Right renal cortex interstitium (tissue), 3 donors: ENCODE results near the gene UFSP2. TPM values are rescaled to one million over a fixed set of nuclear protein-coding genes. Genes with fewer than 3 reads are reported as not detected.
A peak's percentile ranks its signal among the peaks of the same experiment; 100 is the strongest.

Experiments
- DNase-seq, 3 donors: peaks; one replicate each; pipeline ENCODE4 v3.0.0-alpha.2; 2013; ENCODE audit warnings: low read depth in 3 of 3, low spot score in 2 of 3
- polyA plus RNA-seq, 3 donors: library from polyadenylated mRNA; unstranded; fragments of 120-200 nt; gene quantifications; one replicate each; pipeline ENCODE4 v1.2.1, GENCODE V29; 2013; ENCODE audit not compliant: insufficient read length in 3 of 3

Gene UFSP2
- polyA plus RNA-seq, 3 donors: 80.9 to 87.0 (median 85.6) TPM

DNA sequence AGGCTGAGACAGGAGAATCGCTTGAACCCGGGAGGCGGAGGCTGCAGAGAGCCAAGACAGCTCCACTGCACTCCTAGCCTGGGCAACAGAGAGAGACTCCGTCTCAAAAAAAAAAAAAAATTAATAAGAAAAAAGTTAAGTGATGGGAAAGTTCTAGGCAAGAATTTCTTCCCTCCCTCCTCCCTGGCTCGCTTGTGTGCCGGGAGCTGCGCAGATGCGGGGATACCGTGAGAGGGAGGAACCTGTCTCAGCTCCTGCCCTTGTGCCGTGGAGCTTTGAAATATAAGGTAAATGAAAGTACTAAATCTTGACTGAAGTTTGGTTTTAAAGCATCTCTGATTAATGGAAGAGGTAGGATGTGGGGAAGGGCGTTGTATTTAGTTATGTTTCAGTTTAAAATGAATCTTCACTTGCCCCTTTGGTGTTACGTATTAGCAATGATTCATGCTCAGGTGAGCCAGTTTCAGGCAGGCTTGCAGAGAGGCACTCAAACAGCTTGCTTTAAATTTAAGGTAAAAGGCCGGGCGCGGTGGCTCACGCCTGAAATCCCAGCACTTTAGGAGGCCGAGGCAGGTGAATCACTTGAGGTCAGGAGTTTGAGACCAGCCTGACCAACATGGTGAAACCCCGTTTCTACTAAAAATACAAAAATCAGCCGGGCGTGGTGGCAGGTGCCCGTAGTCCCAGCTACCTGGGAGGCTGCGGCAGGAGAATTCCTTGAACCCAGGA is 1.4 kb upstream of the UFSP2 start:
- no peak for DNase-seq

DNA sequence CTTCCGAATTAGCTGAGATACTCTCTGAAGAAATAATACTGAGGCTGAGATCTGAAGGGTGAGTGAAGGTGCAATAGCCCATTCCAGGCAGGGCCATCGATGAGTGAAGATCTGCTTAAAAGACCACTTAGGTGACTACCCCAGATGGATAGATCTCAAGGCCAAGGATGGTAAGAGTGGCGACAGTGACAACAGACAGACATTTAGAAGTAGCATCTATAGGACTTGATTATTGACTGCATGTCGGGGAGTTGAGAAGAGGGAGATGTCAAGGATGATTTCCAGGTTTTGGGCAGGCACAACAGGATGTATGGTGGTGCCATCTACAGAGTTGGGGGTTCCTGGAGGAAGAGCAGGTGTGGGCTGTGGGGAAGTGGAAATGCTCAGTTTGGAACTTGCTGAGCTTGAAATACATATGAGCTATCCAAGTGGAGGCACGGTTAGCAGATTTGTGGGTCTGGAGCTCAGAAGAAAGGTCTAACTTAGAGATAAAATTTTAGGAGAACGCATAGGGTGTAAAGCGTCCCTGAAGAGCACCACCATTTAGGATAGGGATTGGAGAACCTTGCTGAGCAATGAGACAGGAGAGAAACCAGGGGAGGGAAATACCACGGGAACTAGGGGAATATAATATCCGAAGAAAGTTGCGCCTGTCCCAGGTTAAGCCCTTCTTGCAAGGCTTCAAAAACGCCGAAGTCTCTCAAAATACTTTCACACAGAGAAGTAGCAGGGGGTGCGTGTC is 688 bp downstream of the UFSP2 start:
- peak in 2 of 3 donors; percentile 47 to 69 for DNase-seq

DNA sequence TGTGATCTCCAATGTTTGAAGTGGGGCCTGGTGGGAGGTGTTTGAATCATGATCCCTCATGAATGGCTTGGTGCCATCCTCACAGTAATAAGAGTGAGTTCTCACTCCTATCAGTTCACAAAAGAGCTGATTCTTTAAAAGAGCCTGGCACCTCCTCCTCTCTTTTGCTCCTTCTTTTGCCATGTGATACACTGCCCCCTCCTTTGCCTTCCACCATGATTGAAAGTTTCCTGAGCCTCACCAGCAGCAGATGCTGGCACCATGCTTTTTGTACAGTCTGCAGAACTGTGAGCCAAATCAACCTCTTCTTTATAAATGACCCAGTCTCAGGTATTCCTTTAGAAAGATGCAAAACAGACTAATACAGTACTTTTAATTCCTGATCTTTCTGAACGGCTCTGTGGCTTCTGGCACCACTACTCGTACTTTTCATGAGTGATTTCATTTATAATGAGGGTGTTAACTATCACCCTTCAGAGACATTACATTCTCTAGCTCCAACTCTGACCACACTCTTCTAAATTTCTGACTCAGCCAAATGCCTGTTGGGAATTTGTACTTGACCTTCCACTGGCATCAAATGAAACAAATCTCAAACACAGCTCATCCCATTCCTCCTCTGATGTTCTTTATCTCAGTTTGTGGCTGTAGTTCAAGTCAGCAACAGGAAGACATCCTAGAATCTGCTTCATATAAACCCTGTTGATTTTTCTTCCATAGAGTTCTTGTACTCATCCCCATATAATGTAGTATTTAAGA is 4.2 kb downstream of the UFSP2 start:
- DNase-seq: no peak

DNA sequence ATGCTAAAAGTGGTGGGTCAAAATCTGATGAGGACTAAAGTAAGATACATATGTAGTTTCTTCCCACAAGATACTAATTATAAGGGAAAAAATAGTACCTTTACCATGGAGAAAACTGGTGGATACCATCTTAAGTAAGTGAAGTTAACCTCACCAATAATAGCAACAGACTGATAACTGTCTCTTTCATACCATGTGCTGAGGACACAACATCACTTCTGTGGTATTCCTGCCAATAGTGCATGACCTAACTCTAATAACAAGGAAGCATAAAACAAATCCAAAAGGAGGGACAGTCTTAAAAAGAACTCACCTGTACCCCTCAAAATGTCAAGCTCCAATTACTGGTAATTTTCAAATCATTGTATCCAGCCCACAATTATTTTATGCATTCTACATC is 8.8 kb downstream of the UFSP2 start:
- DNase-seq: no peak

DNA sequence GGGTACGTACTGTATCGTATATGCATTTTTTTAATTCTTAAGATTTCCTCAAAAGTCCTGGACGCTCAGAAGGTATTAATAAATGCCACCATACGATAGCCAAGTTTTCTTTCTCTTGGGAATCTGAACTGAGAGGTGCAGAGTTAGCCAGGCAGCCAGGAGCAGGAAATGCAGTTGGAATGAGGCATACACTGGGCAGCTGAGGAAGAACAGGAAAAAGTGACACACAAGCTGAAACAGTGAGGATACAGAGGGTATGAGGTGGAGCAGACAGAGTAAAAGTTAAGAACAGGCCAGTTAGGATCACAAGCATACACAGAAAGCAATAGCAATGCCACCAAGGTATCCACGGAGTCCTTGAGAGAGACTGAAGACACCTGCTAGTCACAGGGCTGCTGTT is 13.4 kb downstream of the UFSP2 start:
- no peak for DNase-seq

DNA sequence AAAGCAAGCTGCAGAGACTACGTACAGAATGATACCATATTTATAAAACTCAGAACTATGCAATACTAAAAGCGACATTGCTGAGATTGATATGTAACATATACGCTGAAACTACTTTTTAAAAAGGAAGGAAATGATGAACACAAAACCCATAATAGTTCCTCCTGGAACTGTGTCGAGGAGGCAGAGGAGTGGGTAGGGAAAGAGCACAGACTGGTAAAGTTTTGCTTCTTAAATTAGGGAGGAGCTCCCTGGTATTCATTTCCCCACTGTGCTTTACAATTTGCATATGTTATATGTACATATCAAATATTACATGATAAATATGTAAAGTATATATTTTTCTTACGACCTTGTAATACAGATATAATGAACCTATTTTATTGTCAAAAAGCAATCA is 13.9 kb downstream of the UFSP2 start:
- no peak for DNase-seq

DNA sequence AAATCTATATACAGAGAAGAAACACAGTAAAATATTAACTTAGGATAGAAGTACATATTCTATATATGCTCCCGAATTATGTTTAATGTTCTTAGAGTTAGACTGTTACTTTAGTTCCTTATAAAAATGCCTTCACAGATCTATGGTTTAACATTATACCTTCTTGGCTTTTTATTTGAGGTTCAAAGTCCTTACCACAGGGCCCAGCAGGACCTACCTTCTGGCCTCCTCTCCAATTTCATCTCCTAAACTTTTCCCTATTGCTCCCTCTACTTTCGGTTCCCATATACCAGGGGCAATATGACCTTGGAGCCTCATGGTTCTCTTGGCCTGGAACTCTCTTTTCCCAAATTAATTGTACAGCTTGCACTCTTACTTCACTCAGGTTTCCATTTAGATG is 17.3 kb downstream of the UFSP2 start:
- no peak for DNase-seq

DNA sequence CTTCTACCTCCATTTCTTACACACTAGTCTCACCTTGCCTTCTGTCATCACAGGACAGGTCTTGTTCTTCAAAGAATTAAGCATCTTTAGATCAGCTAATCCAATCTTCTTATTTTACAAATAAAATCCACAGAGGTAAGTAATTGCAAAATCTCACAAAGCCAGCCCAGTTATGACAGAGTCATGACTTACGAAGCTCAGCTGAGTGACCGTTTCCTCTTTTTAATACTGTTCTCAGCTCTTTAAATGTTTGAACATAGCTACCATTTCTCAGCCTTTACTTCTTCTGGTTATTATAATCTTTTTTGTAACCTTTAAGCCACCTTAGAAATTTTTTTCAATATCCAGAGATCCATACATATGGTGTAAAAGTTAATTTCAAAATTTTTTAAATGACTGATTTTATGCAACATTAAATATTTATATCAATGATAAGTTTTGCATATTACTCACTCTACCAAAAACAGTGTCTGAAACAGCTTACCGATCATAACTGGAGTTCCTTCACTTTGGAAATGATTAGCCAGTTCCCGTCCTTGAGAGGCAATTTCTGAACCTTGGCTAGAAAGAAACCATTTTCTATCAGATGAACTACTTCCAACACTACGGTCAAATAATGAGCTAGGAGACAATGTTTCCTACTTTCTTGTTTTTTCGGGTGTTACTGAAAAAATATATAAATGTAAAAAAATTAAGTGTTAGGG is 20.3 kb downstream of the UFSP2 start:
- no peak for DNase-seq

DNA sequence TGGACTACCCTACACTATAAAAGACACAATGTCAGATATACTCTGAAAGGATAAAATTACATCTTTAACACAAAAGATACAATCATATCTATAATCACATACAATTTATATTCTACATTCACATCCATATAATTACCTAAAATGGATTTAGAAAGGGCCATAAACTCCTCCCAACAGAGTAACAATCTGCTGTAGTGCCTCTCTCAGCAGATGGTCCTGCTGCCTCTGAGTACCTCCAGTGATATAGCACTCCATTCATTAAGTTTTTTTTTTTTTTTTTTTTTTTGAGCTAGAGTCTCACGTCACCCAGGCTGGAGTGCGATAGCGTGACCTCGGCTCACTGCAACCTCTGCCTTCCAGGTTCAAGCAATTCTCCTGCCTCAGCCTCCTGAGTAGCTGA is 21.7 kb downstream of the UFSP2 start:
- no peak for DNase-seq

DNA sequence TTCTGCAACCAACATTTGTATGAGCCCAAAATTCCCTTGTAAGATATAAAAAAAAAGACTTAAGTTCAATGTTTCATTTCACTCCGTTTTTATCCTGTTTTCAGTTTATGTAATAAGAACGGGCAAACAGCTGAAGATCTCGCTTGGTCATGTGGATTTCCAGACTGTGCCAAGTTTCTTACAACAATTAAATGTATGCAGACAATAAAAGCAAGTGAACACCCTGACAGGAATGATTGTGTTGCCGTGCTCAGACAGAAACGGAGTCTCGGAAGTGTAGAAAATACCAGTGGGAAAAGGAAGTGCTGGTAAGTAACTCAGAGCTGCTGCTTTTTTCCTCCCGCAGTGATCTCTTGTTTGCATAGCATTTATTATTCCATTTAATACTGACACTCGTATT is 26.3 kb downstream of the UFSP2 start:
- DNase-seq: no peak

DNA sequence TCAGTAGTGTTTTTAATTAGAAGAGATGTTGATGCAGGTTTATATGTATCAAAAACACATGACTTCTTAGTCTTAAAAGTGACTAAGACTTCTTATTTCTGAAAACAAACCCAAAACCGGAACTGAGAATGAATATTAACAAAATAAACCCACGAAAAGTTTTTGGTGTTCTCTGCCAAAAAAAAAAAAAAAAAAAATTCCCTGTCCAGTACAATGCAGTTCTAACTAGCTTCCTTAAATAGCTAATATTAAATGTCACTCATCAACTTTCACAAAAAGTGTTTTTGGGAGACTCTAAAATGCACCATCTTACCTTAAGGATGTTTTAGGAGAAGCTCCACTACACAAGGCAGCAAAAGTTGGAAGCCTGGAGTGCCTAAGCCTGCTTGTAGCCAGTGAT is 27.1 kb downstream of the UFSP2 start:
- no peak for DNase-seq

DNA sequence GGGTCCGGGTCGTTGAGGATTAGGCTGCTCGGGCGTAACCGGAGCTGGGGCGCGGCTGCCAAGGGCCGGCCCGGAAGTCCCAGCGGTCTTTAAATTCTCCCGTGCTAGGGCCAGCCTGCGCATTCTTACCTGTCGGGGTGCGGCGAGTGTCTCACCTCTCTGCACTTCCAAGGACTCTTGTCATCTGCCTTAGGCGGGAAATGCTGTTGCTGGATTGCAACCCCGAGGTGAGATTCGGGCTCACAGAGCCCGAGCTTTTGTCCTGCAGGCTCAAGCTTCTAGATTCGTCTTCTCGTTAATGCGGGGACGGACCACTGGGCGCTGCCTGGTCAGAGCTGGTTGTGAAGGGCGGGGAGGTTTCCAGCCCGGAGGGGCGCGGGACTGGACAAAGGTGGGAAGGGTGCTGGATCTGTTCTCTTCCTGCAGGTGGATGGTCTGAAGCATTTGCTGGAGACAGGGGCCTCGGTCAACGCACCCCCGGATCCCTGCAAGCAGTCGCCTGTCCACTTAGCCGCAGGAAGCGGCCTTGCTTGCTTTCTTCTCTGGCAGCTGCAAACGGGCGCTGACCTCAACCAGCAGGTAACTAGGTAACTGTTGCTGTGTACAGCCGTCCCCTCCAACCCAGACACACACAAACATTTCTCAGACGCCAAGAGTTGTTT is 28.9 kb downstream of the UFSP2 start, which contains the start of gene ANKRD37:
Gene ANKRD37 (plus strand): TSS at position 118 of the 662 bp plus-strand sequence. CDS start 83 bp downstream, at position 201.
- peak in 1 of 3 donors; percentile 57 for DNase-seq

DNA sequence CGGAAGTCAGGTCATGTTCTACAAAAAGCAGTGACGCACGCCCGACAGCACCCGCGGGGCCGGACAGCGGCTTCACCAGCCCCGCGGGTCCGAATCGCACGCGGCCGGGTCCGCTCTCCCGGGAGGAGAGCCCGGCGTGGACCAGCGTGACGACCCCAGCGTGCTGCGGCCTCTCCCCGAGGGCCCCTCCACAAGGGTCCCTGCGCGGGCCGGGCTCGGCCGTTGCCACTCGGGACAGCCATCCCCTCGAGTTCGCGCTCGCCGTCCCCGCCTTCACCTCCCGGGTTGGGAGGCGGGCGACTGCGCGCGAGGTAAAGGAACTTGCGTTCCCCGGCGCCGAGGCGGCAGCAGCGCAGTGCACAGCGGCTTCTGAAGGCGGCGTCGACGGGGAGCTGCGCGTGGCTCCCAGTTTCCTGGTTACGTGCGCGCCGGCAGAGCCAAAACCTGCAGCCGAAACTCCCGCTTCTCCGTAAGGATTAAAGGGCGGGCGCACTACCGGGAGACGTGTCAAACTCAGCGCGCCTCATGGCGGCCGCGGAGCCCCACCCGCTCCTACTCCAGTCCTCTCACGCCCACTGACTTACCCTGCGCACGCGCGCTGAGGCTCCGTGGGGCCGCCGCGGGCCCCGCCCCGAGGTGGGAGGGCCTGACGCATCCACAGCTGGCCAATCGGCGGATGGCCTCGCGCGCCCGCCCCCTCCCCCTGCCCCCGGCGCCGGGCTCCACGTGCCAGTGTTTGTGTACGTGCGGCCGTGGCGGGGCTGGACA is 29.6 kb downstream of the UFSP2 start:
- peak; percentile 79 to 91 (median 90) for DNase-seq

DNA sequence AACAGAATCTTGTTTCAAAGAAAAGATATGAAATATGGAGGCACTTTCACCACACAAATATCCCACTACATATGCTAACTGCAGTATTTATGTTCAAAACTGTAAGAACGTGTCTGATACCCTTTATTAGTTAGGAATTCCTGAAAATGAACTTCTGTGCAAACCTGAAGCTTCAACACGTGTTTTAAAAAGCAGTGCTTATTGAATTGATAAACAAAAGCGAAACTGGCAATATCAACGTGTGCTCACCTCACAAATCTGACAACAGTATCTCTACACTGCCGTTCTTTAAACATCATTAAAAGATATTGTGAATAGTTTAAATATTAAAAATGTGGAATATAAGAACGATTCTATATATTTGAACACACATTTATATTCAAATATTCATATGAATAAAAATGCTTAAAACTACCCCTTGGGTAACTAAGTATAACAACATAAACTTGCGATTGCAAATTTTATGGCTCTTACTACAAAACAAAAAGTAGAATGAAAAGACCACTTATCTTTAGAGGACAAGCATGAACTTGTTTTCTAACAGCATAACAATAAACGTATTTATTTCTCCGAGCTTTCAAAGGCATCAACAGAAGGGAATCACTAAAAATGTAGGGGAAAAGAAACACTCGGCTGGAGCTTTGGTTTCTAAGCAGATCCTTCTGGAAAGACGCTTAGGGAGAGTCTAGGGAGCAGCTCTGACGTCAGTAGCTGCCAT is 30.4 kb downstream of the UFSP2 start, which contains the start of gene LRP2BP:
Gene LRP2BP (minus strand): TSS at position 687 of the 718 bp plus-strand sequence. CDS start 17,738 bp downstream, outside the sequence.
- DNase-seq: peak in 1 of 3 donors; percentile 80

DNA sequence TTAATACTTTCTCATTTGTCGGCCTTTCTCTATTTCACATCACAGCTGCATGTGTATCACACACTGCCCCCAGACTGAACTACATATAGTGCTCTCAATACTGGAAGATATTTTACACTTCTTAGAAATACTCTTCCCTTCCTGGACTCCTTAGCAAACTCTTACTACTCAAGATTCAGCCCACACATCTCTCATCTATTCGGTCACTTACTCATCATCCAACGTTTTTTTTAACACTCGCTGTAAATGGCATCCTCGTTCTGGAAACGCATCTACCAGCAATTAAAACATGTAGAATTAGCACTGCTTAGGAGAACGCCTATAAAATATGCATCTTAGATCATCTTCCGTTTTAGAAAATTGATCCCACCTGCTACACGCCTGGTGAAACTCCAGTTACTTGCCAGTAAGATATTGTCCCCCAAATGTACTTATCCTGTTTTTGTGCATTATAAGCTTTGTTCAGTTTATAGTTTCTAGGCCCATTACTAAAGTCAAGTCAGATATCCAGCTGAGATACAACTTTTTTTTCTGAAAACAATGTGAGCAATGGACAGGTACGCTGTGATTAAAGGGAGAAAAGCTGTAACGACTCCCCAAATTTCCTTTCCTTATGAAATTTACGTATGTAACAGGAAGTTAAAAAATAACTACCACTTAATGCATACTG is 31.1 kb downstream of the UFSP2 start:
- no peak for DNase-seq

DNA sequence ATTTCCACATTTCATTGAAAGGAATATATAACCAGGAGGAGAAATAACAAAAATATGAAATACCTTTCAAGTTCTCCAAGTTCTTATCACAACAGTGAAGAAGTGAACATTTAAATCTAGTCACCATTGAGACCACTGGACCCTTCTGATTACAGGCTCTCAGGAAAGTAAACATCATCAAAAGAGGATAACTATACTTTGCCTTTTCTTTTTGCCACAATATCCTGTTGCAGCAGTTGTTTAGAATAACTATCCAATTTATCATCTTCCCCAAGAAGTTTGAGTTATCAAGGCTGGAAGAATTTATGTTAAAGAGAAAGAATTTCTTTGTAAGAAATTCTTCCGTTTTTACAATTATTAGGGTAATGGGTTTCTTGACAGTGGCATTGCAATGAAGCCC is 33.6 kb downstream of the UFSP2 start:
- no peak for DNase-seq

DNA sequence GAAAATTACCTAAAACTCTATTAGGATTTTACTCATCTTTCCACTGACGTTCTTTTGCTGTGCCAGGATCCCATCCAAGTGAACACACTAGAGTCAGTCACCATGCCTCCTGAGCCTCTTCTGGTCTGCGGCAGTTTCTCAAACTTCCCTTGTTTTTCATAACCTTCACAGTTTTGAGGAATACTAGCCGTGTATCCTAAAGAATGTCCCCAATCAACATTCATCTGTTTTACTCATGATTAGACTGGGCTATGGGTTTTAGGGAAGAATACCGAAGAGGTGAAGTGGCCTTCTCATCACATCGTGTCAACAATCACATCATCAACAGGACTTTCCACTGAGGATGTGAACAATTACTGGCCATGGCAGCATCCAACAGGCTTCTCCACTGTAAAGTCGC is 34.8 kb downstream of the UFSP2 start:
- no peak for DNase-seq

DNA sequence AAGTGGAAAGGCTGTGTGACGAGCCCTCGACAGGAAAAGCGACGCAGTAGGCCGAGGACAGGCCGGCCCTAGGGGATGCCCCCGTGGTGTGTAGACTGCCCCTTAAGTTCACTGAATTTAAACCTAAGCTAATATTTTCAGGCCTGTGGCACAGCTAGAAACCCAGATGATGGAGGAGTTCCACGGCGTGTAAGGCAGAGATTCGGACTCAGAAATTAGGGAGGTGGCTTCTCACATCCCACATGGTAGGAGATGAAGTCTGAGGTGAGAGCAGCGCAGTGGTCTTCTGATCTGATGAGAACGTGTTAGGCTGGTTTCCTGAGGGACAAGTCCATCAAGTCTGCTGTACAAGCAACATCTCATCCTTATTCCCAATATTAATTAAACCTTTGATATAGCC is 37.8 kb downstream of the UFSP2 start:
- no peak for DNase-seq
